GM23338 (cell line): ENCODE results near the gene TWSG1. TPM values are rescaled to one million over a fixed set of nuclear protein-coding genes. Genes with fewer than 3 reads are reported as not detected.

ENCODE experiments used
- ETS1 ChIP-seq: IDR thresholded peaks from 2 replicates; pipeline ENCODE4 v1.6.1; 2016; ENCODE audit warnings: antibody characterized with exemption
- JUNB ChIP-seq: IDR thresholded peaks from one replicate; pipeline ENCODE4 v1.6.1; 2016; ENCODE audit warnings: antibody characterized with exemption; ENCODE audit not compliant: unreplicated experiment
- NANOG ChIP-seq: IDR thresholded peaks from 2 replicates; pipeline ENCODE4 v1.6.1; 2016; ENCODE audit warnings: antibody characterized with exemption, borderline replicate concordance
- REST ChIP-seq: IDR thresholded peaks from one replicate; pipeline ENCODE4 v1.6.1; 2018; ENCODE audit warnings: antibody characterized with exemption; ENCODE audit not compliant: unreplicated experiment
- STAT1 ChIP-seq: IDR thresholded peaks from one replicate; pipeline ENCODE4 v1.6.1; 2016; ENCODE audit warnings: antibody characterized with exemption; ENCODE audit not compliant: unreplicated experiment
- ZNF114 ChIP-seq: fragments of 250-450 bp; sonication (Bioruptor Pico); IDR thresholded peaks from 2 replicates; pipeline ENCODE4 v1.5.0; 2020; ENCODE audit warnings: mild to moderate bottlenecking, moderate library complexity
- ZNF462 ChIP-seq: fragments of 250-450 bp; sonication (Bioruptor Pico); IDR thresholded peaks from 2 replicates; pipeline ENCODE4 v1.5.0; 2020; ENCODE audit warnings: mild to moderate bottlenecking, moderate library complexity
- polyA plus RNA-seq: library from polyadenylated mRNA; unstranded; fragments of >200 nt; fragmentation: Nextera tagmentation; extraction: Ambion mirVana; gene quantifications from 2 replicates; pipeline ENCODE4 v1.2.1, GENCODE V29; 2016
- total RNA-seq: library from RNA; depleted of rRNA; stranded (reverse); fragments of >200 nt; shearing (Covaris generic); gene quantifications from 2 replicates; pipeline ENCODE4 v1.2.3, GENCODE V29; 2014

TWSG1 gene
- total and polyA plus RNA-seq, 2 experiments from 2014 or later, result 11.5 to 29.1 TPM

- TF ChIP-seq ZNF462 (no peak), STAT1 (no peak), ZNF114 (no peak), JUNB (no peak), NANOG (no peak), ETS1 (no peak), REST (no peak)
Measured at GRCh38 chr18:9419956-9420631, 85.5 kb downstream of the TWSG1 start (continued).
